HG03342 (cell line): Measurements from ENCODE around the gene SH3BGRL2.
"Not testable (repeated sequence)": the region's sequence is repeated elsewhere in the genome, so short reads cannot be mapped to it uniquely, and the experiment has no call there.

ENCODE experiments used
- ATAC-seq: cut with Tn5 transposase; IDR thresholded peaks from one replicate; pipeline ENCODE4 v1.9.1; 2021; ENCODE audit warnings: mild to moderate bottlenecking, moderate library complexity; ENCODE audit not compliant: unreplicated experiment

The SH3BGRL2 gene

DNA sequence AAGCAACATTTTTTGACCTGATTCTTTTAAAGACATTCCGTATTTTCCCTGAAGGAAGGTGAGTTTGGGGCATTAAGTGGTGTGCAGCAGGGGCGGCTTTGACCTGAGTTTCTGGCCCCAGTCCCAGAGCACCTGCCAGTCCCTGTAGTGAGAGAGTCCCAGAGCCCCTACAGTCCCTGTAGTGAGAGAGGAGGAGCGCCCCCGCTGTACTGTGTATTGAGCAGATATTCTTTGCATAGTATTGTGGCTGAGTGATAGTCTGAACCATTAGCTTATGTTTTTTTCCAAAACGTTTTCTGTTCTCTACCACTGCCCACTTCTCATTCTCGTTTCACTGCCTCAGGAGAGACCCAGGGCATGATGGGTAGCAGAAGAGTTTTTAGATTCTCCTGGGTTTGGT lies 17.2 kb upstream of the SH3BGRL2 start:
- ATAC-seq = no peak

DNA sequence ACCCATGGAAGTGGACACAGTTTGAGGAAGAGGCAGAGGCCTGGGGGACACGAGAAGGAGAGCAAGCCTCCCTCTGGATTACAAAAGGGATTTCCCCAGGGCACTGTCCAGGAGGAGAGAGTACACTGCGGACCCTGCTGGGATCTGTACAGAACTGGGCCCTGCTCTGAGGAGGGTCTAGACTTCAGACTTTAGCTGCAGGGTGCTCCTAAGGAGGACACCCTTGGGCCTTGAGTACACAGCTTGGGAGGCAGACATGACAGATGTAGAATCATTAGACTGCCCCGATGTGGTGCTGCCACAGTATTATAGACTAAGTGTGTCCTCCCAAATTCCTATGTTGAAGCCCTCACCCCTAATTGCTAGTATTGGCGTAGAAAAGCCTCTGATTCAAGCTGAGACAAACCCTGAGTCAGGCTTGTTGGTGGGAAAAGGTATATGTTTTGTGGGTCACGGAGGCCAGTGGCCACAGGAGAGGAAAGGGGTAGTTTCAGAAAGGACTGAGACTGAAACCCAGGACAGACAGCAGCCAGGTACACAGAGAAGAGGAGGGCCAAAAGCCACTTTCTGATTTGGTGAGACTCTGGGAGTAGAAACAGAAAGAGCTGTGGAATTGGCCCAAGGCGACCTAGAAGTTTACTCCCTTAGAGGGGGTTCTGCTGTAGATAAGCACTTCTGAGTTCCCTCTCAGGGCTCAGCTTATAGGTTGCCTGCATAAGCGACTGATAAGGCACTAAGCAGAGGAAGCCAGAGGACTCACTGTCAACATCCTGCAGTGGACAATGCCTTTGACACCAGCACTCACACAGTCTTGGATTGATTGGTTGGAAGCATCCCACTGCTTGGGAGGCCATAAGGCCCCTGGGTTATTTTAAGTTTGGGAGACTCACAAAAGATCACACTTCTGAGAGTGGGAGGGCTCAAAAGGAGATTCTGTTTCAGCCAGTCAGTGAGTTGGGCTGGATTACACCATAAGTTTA lies 16.5 kb upstream of the SH3BGRL2 start:
- peak; percentile 75 for ATAC-seq

DNA sequence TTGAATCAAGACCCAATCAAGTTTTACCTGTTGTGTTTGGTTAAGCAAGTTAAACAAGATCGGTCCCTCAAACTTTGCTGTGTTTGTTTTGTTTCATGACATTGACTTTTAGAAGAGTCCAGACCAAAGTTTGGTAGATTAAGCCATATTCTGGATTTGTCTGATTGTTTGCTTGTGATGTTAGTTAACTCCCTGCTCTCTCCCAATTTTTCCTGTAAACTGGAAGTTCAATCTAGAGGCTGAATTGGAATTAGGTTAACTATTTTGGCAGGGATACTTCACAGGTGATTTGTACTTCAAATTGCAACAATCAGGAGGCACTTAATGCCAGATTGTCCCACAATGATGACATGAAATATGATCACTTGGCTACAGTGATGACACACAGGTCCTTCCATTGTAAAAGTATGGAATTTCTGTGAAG lies 13.6 kb upstream of the SH3BGRL2 start:
- ATAC-seq = no peak

DNA sequence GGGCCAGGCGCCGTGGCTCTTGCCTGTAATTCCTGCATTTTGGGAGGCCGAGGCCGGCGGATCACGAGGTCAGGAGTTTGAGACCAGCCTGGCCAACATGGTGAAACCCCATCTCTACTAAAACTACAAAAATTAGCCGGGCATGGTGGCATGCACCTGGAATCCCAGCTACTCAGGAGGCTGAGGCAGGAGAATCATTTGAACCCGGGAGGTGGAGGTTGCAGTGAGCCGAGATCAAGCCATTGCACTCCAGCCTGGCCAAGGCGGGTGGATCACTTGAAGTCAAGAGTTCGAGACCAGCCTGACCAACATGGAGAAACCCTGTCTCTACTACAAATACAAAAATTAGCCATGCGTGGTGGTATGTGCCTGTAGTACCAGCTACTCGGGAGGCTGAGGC lies 12.7 kb upstream of the SH3BGRL2 start:
- not testable (repeated sequence) for ATAC-seq

DNA sequence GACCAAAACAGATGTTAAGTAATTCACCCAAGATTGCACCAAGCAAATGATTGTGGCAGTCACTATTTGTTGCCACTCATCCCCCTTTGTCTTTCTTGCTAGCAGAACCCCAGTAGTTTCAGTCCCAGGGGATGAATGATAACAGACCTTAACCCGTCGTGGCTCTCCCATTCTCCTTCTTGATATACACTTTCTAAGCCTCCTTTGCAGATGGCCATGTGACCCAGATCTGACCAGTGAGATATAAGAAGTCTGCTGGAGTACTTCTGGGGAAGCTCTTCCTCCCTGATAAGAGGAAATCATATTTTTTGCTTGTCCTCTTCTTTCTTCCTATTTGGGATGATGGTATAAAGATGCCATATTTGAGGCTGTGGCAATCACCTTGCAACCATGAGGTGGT lies 9.6 kb upstream of the SH3BGRL2 start:
- no peak for ATAC-seq

DNA sequence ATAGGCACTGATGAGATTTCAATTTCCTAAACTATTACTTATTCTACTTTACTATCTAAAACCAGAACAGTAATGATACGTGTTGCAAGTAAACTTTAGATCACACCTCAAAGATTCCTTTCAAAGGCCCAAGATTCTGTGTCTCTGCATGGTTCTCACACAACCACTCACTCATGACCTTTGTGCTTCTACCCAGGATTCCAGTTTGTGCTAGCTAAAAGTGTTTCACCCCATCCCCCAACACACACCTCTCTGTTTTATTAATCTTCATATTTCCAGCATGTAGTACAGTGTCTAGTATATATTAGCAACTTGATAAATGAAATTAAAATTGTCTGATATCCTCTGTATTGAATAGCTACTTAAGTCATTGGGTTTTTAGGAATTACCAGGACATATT lies 8.8 kb upstream of the SH3BGRL2 start:
- no peak for ATAC-seq

- no peak for ATAC-seq
These were observed 8.0 kb upstream of the SH3BGRL2 start for GRCh38 chr6:79623106-79623505.

DNA sequence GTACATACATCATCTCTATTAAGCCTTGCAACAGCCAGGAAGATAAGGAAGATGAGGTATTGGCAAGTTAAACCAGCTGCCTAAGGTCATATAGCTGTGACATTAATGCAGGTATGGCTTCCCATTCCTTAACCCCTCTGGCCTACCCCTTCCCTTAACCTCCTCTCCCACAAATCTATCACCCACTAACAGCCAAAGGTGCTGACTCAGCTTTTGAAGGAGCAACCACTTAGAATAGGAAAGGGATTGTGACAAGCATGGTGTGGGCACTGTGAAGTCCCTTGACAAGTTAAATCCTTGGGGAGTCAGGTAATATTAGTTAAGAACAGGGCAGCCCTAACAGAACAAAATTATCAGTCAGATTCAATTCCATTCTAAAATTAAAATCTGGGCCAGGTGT lies 5.4 kb upstream of the SH3BGRL2 start:
- no peak for ATAC-seq

- ATAC-seq = no peak
These were observed 4.3 kb upstream of the SH3BGRL2 start for GRCh38 chr6:79626811-79627210.

GRCh38 chr6:79627422-79627821 lies 3.7 kb upstream of the SH3BGRL2 start:
- ATAC-seq = no peak

DNA sequence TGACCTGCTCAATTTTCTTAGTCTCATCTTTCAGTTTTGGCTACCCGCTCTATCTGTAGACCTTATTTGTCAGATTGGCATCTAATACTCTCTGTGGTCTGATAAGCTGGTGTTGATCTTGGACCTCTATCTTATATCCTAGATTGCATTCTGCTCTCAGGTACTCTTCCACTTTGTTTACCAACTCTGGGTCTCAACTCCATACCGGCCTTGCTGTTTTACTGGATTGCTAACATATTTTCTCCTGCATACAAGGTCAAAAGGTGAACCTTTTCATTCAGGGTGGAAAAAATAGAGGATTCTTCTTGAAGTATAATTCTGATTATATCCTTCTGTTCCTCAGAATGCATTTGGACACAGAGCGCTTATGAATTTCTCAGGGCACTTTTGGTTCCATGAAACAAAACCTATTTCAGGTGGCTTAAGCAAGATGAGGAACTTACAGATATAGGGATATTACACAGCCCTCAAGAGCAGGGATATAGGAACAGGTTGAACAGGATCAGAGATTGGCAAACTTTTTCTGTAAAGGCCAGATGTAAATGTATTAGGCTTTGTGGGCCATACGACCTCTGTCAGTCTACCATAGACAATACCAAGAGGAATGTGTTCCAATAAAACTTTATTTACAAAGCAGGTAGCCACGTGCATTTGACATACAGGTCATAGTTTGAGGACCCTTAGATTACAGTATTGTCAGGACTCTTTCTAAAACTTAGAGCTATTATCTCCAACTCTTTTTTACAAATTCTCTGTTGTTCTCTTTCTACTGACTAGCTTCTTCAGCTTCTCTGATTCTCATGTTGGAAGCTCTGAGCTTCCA lies 2.5 kb upstream of the SH3BGRL2 start:
- no peak for ATAC-seq

- ATAC-seq = no peak
These were observed 698 bp upstream of the SH3BGRL2 start for GRCh38 chr6:79630380-79630882.

- ATAC-seq = no peak
These were observed 604 bp downstream of the SH3BGRL2 start for GRCh38 chr6:79631693-79632172.

GRCh38 chr6:79632580-79632979 lies 1.5 kb downstream of the SH3BGRL2 start:
- ATAC-seq = no peak

GRCh38 chr6:79634491-79635231 lies 3.5 kb downstream of the SH3BGRL2 start:
- no peak for ATAC-seq

DNA sequence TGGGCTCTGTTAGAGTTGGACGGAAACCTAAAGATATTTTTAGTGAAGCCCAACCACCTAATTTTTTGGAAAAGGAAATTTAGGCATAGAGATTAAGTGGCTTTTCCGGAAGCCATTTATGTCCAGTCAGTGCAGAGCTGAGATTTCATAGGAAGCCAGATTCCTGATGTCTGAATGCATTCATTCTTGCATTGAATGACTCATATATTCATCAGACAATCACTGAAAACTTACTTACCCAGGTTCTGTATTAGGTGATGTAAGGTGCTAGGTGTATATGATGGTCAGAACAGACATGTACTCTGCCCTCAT lies 4.1 kb downstream of the SH3BGRL2 start:
- no peak for ATAC-seq

DNA sequence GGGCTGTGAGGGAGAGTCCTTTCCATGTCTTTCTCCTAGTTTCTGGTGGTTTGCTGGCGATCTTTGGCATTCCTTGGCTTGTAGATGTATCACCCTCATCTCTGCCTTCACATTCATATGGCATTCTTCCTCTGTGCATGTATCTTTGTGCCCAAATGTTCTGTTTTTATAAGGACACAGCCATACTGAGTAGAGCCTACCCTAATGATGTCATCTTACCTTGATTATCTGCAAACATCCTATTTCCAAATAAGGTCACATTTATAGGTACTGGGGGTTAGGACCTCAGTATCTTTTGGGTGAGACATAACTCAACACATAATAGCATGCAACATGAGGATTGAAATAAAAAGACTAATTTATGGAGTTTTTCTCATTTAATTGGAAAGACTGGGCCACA lies 5.5 kb downstream of the SH3BGRL2 start:
- no peak for ATAC-seq

DNA sequence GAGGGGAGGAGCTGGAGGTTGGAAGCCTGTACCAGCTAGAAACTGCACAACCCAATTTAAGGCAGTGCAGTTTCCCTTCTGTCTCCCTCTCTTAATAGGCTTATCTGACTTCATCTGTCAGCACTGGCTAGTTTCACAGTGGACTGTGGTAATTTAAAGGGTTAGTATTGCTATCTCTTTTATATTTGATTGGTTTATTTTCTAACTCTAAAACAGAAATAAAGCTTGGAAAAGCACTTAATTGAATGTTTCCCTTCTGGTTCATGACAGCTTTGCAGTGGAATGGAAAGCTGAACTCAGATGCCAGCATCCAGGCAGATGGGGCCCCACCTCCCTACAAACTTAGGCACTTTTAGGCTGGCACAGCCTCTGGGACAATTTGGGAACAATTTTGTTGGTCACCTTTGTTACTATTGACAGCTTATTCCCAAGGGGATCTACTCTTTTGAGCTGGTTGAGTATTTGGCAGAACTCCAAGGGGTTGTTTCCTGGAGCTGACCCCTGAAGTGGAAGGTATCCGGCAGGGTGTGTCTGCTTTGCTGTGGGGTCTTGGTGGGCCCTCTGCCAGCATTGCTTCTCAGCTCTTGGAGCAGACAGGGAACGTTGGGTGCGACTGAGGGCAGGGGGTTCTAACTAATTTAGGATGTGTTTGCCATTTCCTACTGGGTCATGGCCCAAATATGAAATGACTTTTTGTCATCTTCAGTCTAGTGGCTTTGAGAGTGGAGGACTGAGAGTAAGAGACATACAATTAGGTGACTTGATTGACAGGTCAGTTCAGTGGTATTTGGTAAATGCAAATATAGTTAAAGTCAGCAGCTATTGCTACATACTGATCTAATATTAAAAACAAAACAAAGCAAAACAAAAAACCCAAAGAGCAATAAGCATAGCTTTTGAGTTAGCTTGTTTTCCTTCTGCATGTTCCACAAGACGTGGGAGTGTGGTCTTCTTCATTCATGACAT lies 9.3 kb downstream of the SH3BGRL2 start:
- ATAC-seq = no peak

GRCh38 chr6:79646006-79646405 lies 14.9 kb downstream of the SH3BGRL2 start:
- ATAC-seq = no peak

- no peak for ATAC-seq
These were observed 15.4 kb downstream of the SH3BGRL2 start for GRCh38 chr6:79646561-79646960.
